Astrocyte of the cerebellum (primary cell): ENCODE measurements around the gene MCM3AP.
A peak's percentile ranks its signal among the peaks of the same experiment; 100 is the strongest.

Experiments
- DNase-seq: peaks from one replicate; pipeline ENCODE4 v3.0.0-alpha.2; 2011; ENCODE audit warnings: low read depth
- H3K4me3 ChIP-seq: 2 replicates; pipeline ENCODE4 v1.5.1; 2011; ENCODE audit warnings: mild to moderate bottlenecking, low read depth, low read length, moderate library complexity
- CTCF ChIP-seq: IDR thresholded peaks from 2 replicates; pipeline ENCODE4 v1.5.1; 2012; ENCODE audit warnings: low read length, low read depth, moderate library complexity, mild to moderate bottlenecking; ENCODE audit errors: missing control alignments
- in situ Hi-C: cut with HindIII; loops from 2 replicates; pipeline ENCODE4 v1.10.0; 2017; ENCODE audit warnings: low sequenced_read_pairs

Gene MCM3AP

DNA sequence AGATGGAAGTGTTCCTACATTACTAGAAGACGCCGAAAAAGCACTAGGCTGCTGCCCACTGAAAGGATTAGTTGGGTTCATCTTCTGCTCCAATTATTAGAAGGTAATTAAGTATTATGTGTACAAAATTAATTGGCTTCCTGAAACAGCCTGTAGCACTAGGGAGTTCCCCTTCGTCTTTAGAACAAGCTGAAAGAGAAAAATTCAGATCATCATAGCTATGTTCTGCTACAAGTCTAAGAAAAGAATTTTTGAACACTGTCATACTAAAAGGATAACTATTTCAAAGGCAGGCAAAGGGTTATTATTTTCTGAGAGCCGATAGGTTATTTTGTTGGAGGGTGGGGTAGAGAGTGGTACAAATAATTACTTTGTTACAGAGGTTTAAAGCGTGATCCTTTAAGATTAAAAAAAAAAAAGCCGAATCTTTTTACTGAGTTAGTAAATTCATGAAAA, at the start of gene MCM3AP:
Gene MCM3AP, minus strand, starts transcription at position 406 of the 456 bp plus-strand sequence. Its CDS starts 325 bp downstream, at position 81.
- no peak for DNase-seq
- in situ Hi-C loops = no loop called here
- TF ChIP-seq CTCF = no peak
- peak within 1 kb of the TSS; percentile 69 for H3K4me3 ChIP-seq

GRCh38 chr21:46334351-46335140, 49.1 kb upstream of the MCM3AP start:
- no peak for TF ChIP-seq CTCF
- in situ Hi-C loops = no loop called here
- H3K4me3 ChIP-seq = no peak overlapping the region

GRCh38 chr21:46329796-46330195, 44.4 kb upstream of the MCM3AP start:
- DNase-seq = no peak
- H3K4me3 ChIP-seq = no peak overlapping the region
- no peak for TF ChIP-seq CTCF
- in situ Hi-C loops = no loop called here

More at GRCh38 chr21:46334351-46335140, 49.1 kb upstream of the MCM3AP start:
- no peak for DNase-seq

DNA sequence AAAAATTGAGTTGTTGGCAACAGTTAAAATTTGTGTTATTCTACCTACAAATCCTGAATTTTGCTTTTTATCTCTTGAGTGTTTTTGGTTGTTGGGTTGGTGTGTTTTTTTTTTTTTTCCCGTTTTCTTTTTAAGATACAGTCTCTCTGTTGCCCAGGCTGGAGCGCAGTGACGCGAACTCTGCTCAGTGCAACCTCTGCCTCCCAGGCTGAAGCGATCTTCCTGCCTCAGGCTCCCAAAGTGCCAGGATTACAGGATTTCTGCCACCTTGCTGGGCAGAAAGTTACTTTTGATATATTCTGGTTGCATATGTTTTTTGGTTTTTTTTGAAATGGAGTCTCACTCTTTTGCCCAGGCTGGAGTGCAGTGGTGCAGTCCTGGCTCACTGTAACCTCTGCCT, 42.7 kb upstream of the MCM3AP start:
- DNase-seq = no peak
- no peak for TF ChIP-seq CTCF
- H3K4me3 ChIP-seq = no peak overlapping the region
- in situ Hi-C loops = no loop called here

GRCh38 chr21:46327711-46328110, 42.3 kb upstream of the MCM3AP start:
- no peak overlapping the region for H3K4me3 ChIP-seq
- TF ChIP-seq CTCF = no peak
- no peak for DNase-seq
- in situ Hi-C loops = no loop called here

DNA sequence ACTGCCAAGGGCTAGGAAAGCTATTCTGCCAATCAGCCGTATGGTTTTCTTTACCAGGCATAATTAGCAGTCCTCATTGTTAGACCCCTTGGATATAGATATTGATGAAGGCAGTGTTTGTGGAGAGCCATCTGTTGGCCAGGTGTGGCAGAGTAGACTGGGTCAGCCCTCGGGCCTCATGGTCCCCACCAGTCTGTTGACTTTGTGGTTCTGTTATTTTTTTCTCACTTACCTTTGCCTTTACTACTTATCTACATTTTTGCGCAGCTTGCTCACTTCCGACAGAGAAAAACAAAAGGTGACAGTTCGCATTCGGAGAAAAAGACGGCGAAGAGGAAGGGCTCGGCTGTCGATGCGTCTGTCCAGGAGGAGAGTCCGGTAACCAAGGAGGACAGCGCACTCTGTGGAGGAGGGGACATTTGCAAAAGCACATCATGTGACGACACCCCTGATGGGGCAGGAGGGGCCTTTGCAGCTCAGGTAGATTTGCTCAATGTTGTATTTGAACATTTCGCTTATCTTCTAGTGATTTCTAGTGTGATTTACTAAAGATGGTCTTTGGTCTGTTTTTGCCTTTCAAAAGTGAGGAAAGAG, 40.8 kb upstream of the MCM3AP start:
- in situ Hi-C loops = no loop called here
- DNase-seq = no peak
- no peak overlapping the region for H3K4me3 ChIP-seq
- no peak for TF ChIP-seq CTCF
